GM15510 (cell line): Measurements from ENCODE around the gene PNPLA5.

ENCODE experiments used
- POLR2A ChIP-seq: IDR thresholded peaks from 3 replicates; pipeline ENCODE4 v1.6.1; 2011; ENCODE audit warnings: borderline replicate concordance; ENCODE audit not compliant: insufficient read length; ENCODE audit errors: extremely low read depth

The PNPLA5 gene

DNA sequence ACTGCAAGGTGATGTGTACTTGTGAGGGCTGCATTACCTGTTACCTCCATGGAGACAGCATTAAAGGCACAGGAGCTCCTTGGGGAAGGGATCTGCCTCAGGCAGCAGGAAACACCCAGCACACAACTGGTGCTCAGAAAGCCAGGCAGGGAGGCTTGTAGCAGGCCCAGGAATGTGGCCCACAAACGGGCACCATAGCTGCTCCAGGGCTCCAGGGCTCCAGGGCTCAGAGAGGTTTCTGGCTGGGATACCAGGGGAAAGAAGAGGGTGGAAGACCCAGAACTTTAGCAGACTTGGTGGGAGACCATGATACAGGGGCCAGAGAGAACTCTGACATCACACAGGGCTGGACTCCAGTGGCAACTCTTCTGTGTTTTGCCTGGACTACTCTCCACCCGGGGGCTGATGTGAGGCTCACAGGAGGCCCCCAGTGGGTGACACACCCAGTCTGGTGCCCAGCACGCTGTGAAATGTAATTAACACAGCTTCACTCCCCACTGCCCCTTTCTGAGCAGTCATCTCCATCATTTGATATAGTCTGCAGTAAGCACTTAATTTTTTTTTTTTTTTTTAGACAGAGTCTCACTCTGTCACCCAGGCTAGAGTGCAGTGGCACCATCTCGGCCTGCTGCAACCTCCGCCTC, 14.8 kb downstream of the PNPLA5 start:
- TF ChIP-seq POLR2A: no peak

DNA sequence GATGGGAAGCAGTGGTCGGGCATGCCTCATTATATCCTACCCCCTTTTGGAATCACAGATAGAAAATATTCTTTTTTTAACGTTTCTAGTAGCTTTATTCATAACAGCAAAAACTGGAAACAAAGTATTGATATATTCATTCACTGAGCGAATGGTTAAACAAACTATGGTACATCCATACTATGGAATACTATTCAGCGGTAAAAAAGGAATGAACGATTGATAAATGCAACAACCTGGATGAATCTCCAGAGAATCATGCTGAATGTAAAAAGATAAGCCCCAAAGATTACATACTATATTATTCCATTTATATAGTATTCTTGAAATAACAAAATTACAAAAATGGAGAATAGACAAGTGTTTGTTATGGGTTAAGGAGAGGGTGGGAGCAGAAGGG, 22.0 kb downstream of the PNPLA5 start:
- TF ChIP-seq POLR2A: no peak

DNA sequence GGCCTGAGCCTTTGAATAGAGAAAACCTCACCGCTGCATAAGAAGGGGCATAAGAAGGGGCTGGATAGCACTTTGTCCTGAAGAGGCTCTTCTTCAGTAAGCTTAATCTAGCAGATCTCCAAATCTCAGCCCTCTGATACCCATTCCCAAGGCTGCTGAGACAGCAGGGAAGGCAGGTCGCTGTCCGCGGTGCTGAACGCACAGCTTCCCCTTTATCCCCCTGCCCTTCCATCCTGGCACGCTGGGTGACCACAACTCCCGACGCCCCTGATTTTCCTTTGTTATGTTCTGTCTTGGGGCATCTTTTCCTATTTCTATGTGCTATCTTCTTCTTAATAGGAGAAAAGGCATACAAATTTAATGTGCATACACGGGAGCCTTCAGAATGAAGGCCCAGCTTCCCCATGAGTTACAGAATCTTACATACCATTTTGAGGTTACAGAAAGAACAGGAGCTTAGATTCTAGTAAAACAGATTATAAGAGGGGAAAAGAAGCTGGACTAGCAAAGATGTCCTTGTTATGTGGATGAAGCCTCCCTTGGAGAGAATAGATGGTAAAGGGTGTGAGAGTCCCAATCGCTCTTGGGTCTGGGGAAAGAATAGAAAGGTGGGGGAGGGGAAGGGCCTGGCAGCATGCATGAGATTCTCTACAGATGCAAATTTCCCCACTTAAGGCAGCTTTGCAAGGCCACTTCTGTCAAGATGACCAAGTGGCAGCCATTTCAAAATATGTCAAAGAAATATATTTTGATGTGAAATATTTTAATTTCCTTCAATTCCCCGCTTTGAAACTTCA, 23.8 kb downstream of the PNPLA5 start:
- TF ChIP-seq POLR2A: no peak

DNA sequence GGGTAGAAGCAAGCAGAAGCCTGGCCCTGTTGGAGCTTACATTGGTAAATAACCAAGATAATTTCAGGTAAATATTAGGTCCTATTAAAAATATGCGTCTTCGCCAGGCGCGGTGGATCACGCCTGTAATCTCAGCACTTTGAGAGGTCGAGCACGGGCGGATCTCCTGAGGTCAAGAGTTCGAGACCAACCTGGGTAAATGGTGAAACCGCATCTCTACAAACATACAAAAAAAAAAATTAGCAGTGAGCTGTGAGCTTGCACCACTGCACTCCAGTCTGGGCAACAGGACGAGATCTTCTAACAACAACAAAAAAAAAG, 29.0 kb downstream of the PNPLA5 start:
- TF ChIP-seq POLR2A: no peak

DNA sequence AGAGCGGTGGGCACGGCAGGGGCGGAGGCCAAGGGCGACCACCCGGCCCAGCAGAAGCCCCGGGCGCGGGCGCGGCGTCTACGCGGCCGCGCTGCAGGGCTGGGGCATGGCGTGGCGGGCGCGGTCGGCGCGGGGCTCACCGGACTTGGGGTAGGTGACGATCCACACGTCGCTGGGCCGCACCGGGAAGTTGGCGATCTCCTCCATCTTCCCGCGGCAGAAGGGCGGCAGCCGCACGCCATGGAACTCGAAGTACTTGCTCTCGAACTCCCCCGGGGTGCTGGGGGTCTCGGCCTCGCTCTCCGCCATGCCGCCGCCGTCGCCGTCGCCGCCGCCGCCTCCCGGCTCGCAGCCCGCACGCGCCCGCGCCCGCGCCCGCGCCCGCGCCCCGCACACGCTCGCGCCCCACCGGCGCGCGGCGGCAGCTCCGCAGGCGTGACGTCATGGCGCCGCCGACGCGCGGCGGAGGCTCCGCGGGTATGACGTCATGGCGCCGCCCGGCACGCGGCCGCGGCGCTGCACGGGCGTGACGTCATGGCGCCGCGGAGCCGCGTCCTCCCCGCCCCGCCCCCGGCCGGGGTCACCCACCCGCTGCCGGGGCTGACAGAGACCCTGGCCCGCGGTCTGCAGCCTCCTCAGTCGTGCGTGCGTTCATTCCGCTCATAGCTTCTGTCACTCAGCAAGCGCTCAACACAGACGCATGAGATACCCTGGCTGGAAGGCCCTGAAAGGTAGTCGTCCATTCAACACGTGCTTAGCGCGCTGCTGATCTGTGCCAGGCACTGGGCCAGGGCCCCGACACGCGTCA, 29.5 kb downstream of the PNPLA5 start, which contains the start of gene SULT4A1:
Gene SULT4A1, minus strand, starts transcription at position 440 of the 808 bp plus-strand sequence. Its CDS starts 131 bp downstream, at position 309.
- no peak for TF ChIP-seq POLR2A

DNA sequence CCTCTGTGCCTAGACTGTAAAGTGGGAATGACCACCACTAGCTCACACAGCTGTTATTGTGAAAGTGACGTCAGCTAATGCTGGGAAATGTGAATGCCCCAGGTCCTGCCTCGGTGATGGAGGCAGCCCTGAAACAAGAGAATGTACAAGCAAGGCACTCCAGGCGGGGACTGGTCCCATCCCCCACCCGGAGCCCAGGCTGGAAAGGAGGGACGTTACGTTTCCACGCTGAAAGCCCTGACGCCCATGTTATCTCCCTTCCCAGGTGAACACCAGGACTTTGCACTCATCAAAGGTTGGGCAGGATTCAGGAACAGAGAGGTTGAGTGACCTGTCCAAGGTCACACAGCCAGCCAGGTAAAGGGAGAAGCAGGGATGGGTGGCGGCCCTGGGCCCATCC, 30.3 kb downstream of the PNPLA5 start:
- no peak for TF ChIP-seq POLR2A

DNA sequence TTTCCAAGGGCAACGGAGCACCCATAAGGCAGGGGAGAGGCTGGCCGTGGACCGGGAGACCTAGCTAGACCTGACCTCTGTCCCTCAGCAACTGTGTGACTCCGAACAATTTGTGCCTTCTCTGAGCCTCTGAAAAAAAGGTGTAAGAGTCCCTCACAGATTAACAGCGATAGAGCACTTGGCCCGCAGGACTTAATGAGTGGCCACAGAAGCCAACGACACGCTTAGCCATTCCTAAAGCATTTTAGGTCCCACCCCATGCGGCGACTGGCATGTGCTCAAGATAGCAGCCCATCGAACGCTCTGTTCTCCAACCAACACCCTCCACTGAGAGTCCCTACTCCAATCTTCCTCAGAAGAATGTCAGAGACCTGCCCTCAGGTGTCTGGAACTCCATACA, 31.0 kb downstream of the PNPLA5 start:
- TF ChIP-seq POLR2A: no peak

DNA sequence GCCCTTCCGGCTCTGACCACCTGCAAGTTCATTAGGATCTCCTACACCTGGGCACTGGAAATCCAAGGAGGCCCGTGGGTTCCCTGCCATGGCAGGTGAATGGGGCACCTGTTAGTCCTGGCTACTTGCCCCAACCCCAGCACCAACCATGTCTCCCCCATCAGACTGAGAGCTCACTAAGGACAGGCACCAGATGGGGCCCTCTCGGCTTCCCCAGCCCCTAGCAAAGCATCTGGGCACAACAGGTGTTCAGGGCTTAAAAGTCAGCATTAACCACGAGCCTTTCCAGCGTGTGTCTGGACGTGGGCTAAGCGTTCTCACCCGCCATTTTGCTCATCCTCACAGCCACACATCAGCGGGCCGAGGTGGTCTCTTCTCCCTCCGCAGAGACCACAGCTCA, 31.7 kb downstream of the PNPLA5 start:
- no peak for TF ChIP-seq POLR2A

DNA sequence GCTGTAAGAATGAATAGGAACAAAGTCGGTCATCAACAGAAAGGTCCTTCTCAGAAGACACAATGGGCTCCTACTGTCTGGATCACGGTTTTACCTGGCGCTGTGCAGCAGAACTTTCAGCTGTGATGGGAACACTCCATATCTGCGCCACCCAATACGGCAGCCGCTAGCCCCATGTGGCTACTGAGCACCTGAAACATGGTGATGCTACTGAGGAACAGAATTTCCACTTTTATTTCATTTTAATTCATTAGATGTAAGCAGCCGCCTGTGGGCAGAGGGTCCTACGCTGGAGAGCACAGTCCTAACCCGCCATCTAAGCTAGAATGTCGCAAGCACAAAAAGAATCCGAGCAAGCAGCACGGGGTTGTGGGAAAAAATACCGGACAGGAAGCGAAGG, 32.2 kb downstream of the PNPLA5 start:
- TF ChIP-seq POLR2A: no peak

DNA sequence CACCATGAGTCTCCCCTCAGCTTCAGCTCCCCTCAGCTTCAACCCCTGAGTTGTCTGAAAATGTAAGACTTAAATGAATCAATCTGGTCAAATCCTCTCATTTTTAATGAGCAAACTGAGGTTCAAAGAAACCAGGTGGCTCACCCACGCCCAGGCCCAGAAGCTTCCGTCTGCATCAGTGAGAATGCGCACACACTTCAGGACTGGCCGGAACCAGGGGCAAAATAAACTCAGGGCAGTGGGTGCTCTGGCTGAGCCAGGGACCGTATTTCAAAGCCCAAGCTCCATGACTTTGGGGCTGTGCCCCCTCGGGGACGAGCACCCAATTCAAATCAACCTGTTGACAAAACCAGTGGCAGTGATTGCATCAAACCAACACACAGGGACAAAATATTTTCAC, 32.6 kb downstream of the PNPLA5 start:
- no peak for TF ChIP-seq POLR2A

DNA sequence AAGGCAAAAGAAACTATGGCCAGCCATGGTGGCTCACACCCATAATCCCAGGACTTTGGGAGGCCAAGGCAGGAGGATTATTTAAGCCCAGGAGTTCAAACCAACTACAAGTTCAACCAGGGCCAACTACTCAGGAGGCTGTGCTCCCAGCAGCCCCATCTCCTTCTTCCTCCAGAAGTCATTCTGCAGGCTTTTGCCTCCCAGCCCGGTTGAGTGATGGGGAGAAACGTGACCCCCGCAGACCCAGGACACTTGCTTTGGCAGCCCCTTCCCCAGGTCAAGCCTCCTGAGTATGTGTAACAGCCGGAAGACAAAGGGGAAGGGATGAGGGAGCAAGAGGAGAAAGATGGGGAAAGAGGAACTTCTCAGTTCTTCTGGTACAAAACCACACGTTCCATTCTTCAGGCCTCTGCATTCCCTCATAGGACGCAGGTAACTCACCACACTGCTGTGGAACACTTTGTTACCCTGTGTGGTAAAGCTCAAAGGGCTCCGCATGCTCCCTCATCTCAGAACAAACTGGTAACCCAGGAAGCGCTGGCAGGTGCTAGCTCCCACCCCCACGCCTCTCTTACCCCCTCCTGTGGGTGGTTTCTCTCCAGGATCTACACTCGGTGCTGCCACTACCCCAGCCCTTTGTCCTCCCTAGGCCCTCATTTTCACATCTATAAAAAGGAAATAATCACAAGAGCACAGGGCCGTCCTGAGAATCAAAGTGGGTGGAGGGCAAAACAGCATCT, 33.5 kb downstream of the PNPLA5 start:
- no peak for TF ChIP-seq POLR2A

DNA sequence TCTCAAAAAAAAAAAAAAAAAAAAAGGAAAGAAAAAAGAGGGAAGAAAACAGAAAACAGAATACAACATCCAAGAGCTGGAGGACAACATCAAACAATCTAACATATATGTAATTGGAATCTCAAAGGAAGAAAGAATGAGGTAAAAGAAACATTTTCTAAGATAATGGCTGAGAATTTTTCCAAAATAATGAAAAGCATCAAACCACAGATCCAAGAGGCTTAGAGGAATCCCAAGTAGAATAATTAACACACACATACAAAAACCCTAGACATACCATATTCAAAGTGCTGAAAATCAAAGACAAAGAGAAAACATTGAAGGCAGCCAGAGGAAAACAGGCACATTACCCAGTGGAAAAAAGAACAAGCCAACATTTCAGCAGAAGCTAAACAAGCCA, 34.4 kb downstream of the PNPLA5 start:
- no peak for TF ChIP-seq POLR2A

DNA sequence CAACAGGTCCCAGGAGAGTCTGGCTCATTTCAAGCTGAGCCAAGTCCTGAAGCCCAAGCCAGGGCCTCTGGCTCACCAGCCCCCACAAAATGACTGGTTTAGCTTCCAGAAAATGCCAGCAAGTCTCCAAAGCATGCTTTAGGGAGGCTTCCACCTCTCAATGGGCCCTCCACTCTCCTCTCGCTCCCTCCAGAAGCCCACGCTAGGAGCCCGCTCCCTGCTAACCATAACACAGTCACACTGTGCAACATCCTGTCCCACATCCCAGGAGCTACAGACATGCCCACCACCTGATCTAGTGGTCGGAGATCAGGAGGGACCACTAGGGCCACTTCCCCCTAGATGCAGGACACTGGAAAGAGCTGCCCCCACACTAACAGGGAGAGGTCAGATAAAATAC, 36.4 kb downstream of the PNPLA5 start:
- TF ChIP-seq POLR2A: no peak

DNA sequence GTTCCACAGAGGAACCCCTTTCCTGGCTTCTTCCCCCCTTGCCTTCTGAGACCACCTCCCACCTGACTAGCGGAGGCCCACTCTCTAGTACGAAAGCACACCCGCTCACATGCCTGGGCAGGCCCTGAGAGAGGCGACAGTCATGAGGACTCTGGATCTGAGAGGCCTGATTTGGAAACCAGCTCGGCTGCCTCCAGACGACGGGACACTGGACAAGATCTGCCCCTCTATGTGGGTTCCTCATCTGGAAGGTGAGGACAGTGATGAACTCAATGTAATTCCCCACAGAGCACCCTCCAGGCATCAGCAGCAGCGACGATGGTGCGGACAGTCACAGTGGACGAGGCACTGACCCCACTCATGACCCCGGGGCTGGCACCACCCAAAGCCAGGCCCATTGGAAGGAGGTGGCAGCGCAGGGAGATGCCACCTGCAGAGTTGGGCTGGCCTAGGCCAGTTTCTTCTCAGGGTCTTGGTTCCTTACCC, 37.0 kb downstream of the PNPLA5 start:
- TF ChIP-seq POLR2A: no peak
